ENCODE results near the gene KCNQ5. TPM values are rescaled to one million over a fixed set of nuclear protein-coding genes. Genes with fewer than 3 reads are reported as not detected.

Gene KCNQ5
- total and polyA plus RNA-seq, 10 of the 15 experiments (the other 5 are each of a cell fraction or from before 2014, with no cell fraction given), result 0.60 to 16.2 (median 3.2) TPM

- no peak for TF ChIP-seq USF2 (IDR thresholded peaks at IDR 0.05; ENCODE audit: borderline replicate concordance, low read depth, low read length)
- TF ChIP-seq ATF2 (IDR thresholded peaks at IDR 0.05; ENCODE audit: low read length), result no peak
- no peak for TF ChIP-seq SREBF1 (IDR thresholded peaks at IDR 0.05; ENCODE audit: low read length)
Observed at GRCh38 chr6:72876256-72876655, 254.4 kb downstream of the KCNQ5 start (continued).

GRCh38 chr6:72886170-72886569 lies 264.3 kb downstream of the KCNQ5 start:
- Histone ChIP-seq H3K27ac (ENCODE audit: control insufficient read depth, insufficient read depth) (no peak overlapping the region), H3K79me2 (ENCODE audit: control insufficient read depth, insufficient read depth, low read length) (no peaks in the 10 kb centered on the region), H3K27me3 (replicated peaks in 1 of 2; ENCODE audit: control insufficient read depth in 2 of 2, insufficient read depth in 2 of 2, low read length in 1 of 2) (no peaks in the 10 kb centered on the region), H3K36me3 (ENCODE audit: control insufficient read depth in 2 of 2, insufficient read depth in 2 of 2, low read length in 1 of 2) (peaks cover 0 to under 1% of the 10 kb centered on the region in 2 experiments; a peak in 1 of 4 replicates), H2AFZ (ENCODE audit: control insufficient read depth, low read depth, low read length) (no peak overlapping the region), H3K9ac (ENCODE audit: control insufficient read depth, insufficient read depth, low read length) (no peak overlapping the region), H3K9me3 (replicated peaks; ENCODE audit: control insufficient read depth, insufficient read depth, low read length) (peaks cover 4% of the 10 kb centered on the region), H4K20me1 (ENCODE audit: control insufficient read depth, insufficient read depth) (no peaks in the 10 kb centered on the region), H3K4me1 (ENCODE audit: control insufficient read depth, insufficient read depth, low read length) (no peaks in the 10 kb centered on the region), H3K4me2 (ENCODE audit: control insufficient read depth, insufficient read depth) (no peak overlapping the region), H3K4me3 (no peak overlapping the region)
- DNase-seq (ENCODE audit: low read depth, low spot score) (no peak), FAIRE-seq (no peak), ATAC-seq (no peak)
- no TSS peak for BruUV-seq (replicated peaks)
- intact Hi-C loops (cut with micrococcal nuclease; ENCODE audit: unreplicated experiment), result no loop called here
- in situ Hi-C loops (cut with MboI), result no loop called here
- no peak for TF ChIP-seq BHLHE40 (IDR thresholded peaks at IDR 0.05; ENCODE audit: borderline replicate concordance in 1 of 2, low read depth in 2 of 2, low read length in 1 of 2)
- ChIA-PET POLR2A (no interaction called here), CTCF (no interaction called here), RAD21 (ENCODE audit: unreplicated experiment) (no interaction called here), SMC1A (ENCODE audit: uncharacterized antibody, unreplicated experiment) (no interaction called here)

Data from GM12878 (cell line).